Measurements from ENCODE around the gene CCDC121.

GRCh38 chr2:27651056-27651455 lies 22.2 kb upstream of the CCDC121 start:
- TF ChIP-seq BHLHE40 (IDR thresholded peaks at IDR 0.05; ENCODE audit: borderline replicate concordance) (no peak), ARNT (IDR thresholded peaks at IDR 0.05) (no peak), SUZ12 (IDR thresholded peaks at IDR 0.05) (no peak), ELF4 (IDR thresholded peaks at IDR 0.05) (no peak), FOXM1 (IDR thresholded peaks at IDR 0.05; ENCODE audit: borderline replicate concordance) (no peak), SP1 (IDR thresholded peaks at IDR 0.05) (no peak), FOXA1 (IDR thresholded peaks at IDR 0.05) (no peak), NFRKB (IDR thresholded peaks at IDR 0.05) (no peak), HDGF (IDR thresholded peaks at IDR 0.05; ENCODE audit: borderline replicate concordance) (no peak)
- TF ChIP-seq, protein P1, sequence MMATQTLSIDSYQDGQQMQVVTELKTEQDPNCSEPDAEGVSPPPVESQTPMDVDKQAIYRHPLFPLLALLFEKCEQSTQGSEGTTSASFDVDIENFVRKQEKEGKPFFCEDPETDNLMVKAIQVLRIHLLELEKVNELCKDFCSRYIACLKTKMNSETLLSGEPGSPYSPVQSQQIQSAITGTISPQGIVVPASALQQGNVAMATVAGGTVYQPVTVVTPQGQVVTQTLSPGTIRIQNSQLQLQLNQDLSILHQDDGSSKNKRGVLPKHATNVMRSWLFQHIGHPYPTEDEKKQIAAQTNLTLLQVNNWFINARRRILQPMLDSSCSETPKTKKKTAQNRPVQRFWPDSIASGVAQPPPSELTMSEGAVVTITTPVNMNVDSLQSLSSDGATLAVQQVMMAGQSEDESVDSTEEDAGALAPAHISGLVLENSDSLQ (IDR thresholded peaks at IDR 0.05), result no peak

All from HEK293T (cell line).